Kidney (tissue), 14 donors: ENCODE data around the gene MKS1. TPM values are rescaled to one million over a fixed set of nuclear protein-coding genes. Genes with fewer than 3 reads are reported as not detected.
A peak's percentile ranks its signal among the peaks of the same experiment; 100 is the strongest.

Experiments
- DNase-seq, 5 donors: peaks; one replicate each; pipeline ENCODE4 v3.0.0-alpha.2; 2013 to 2020
- FAIRE-seq: peaks from 2 replicates; lab custom pipeline; 2012; peaks lifted over from hg19 to GRCh38; lab: Jason Lieb, UNC
- H3K27ac ChIP-seq, 2 donors: one replicate each; pipeline ENCODE4 v1.7.0; 2013; ENCODE audit warnings: low read depth in 2 of 2, low read length in 2 of 2, inconsistent platforms in 1 of 2
- H3K27me3 ChIP-seq: one replicate; pipeline ENCODE4 v1.7.1; 2013; ENCODE audit warnings: low read length, inconsistent platforms; ENCODE audit not compliant: control insufficient read depth, insufficient read depth
- H3K36me3 ChIP-seq, 3 donors: one replicate each; pipeline versions ENCODE4 v1.7.0 to v1.7.1; 2013; ENCODE audit warnings: low read length in 3 of 3, control low read depth in 1 of 3, inconsistent platforms in 1 of 3; ENCODE audit not compliant: insufficient read depth in 3 of 3, control insufficient read depth in 2 of 3
- H3K4me1 ChIP-seq, 3 donors: one replicate each; pipeline versions ENCODE4 v1.7.0 to v1.7.1; 2013; ENCODE audit warnings: low read length in 3 of 3, inconsistent platforms in 1 of 3, low read depth in 1 of 3; ENCODE audit not compliant: control insufficient read depth in 2 of 3, insufficient read depth in 2 of 3
- H3K4me3 ChIP-seq, 3 donors: one replicate each; pipeline versions ENCODE4 v1.7.0 to v1.8.1; 2013; ENCODE audit warnings: low read length in 3 of 3, control low read depth in 1 of 3, inconsistent platforms in 1 of 3
- H3K9ac ChIP-seq, 3 donors: one replicate each; pipeline versions ENCODE4 v1.7.0 to v1.7.1; 2013; ENCODE audit warnings: low read length in 3 of 3, control low read depth in 1 of 3, inconsistent platforms in 1 of 3
- H3K9me3 ChIP-seq, 3 donors: one replicate each; pipeline versions ENCODE4 v1.7.0 to v1.7.1; 2013; ENCODE audit warnings: low read length in 3 of 3, control low read depth in 1 of 3, inconsistent platforms in 1 of 3; ENCODE audit not compliant: control insufficient read depth in 2 of 3, insufficient read depth in 1 of 3
- intact Hi-C: fragments of 100-400 bp; cut with DNase I; formaldehyde crosslinking; loops from one replicate; pipeline ENCODE4 v1.11.1; 2022
- polyA plus RNA-seq: library from polyadenylated mRNA; stranded (reverse); fragments of 350-450 nt; fragmentation: Illumina TruSeq; extraction: RNeasy Lipid Tissue Mini Kit (QIAGEN cat#74804); gene quantifications from one replicate; pipeline ENCODE4 v1.2.3, GENCODE V29; 2014; ENCODE audit warnings: low read depth, low replicate concordance; ENCODE audit not compliant: insufficient read depth
- total RNA-seq: library from RNA; stranded (reverse); fragmentation: NEBNext Ultra II Directional; extraction: Animal tissue kit (Norgen Biotek cat#: 25700); gene quantifications from one replicate; pipeline ENCODE4 v1.2.1, GENCODE V29; 2021
- TF ChIP-seq, protein P1 (sequence below): IDR thresholded peaks from 3 replicates; pipeline ENCODE4 v1.5.1; 2012; ENCODE audit warnings: mild to moderate bottlenecking, moderate library complexity, borderline replicate concordance; ENCODE audit not compliant: insufficient read depth; ENCODE audit errors: extremely low read depth
- donor health status: control.
- donor health status: control.
- donor health status: control.
- donor health status: control.
- donor health status: control.
- donor health status: DM: yes; HTN: yes; CAD: no.
- donor health status: Normal renal cell carcinoma (clear cell type).

The MKS1 gene
- total and polyA plus RNA-seq, 2 donors from 2014 or later = 17.2 to 25.6 TPM

DNA sequence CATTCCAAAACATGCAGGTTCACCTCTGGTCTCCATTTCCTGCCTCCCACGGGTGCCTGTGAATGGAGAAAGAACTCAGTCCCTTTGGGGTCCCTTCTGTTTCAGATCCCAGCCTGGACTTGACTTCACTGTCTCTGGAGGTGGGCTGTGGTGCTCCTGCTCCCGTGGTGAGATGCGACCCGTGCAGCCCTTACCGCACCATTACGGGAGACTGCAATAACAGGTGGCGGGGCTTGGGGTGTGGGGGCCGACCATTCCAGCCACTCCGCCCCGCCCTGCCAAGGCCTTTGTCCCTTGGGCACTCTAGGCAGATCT, 29.9 kb upstream of the MKS1 start:
- TF ChIP-seq, protein P1, sequence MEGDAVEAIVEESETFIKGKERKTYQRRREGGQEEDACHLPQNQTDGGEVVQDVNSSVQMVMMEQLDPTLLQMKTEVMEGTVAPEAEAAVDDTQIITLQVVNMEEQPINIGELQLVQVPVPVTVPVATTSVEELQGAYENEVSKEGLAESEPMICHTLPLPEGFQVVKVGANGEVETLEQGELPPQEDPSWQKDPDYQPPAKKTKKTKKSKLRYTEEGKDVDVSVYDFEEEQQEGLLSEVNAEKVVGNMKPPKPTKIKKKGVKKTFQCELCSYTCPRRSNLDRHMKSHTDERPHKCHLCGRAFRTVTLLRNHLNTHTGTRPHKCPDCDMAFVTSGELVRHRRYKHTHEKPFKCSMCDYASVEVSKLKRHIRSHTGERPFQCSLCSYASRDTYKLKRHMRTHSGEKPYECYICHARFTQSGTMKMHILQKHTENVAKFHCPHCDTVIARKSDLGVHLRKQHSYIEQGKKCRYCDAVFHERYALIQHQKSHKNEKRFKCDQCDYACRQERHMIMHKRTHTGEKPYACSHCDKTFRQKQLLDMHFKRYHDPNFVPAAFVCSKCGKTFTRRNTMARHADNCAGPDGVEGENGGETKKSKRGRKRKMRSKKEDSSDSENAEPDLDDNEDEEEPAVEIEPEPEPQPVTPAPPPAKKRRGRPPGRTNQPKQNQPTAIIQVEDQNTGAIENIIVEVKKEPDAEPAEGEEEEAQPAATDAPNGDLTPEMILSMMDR = no peak
- peaks cover 7% of the 10 kb centered on the region for H3K27me3 ChIP-seq
- intact Hi-C loops = no loop called here
- H3K4me1 ChIP-seq = peaks cover 0 to 2% (median 0%) of the 10 kb centered on the region in 3 donors
- peak overlapping the region in 1 of 3 donors; percentile 64 for H3K4me3 ChIP-seq
- H3K9me3 ChIP-seq = no peaks in the 10 kb centered on the region
- DNase-seq (peak in 1 of 5 donors; percentile 7), FAIRE-seq (no peak)
- H3K9ac ChIP-seq = no peak overlapping the region
- no peak overlapping the region for H3K27ac ChIP-seq
- no peaks in the 10 kb centered on the region for H3K36me3 ChIP-seq

DNA sequence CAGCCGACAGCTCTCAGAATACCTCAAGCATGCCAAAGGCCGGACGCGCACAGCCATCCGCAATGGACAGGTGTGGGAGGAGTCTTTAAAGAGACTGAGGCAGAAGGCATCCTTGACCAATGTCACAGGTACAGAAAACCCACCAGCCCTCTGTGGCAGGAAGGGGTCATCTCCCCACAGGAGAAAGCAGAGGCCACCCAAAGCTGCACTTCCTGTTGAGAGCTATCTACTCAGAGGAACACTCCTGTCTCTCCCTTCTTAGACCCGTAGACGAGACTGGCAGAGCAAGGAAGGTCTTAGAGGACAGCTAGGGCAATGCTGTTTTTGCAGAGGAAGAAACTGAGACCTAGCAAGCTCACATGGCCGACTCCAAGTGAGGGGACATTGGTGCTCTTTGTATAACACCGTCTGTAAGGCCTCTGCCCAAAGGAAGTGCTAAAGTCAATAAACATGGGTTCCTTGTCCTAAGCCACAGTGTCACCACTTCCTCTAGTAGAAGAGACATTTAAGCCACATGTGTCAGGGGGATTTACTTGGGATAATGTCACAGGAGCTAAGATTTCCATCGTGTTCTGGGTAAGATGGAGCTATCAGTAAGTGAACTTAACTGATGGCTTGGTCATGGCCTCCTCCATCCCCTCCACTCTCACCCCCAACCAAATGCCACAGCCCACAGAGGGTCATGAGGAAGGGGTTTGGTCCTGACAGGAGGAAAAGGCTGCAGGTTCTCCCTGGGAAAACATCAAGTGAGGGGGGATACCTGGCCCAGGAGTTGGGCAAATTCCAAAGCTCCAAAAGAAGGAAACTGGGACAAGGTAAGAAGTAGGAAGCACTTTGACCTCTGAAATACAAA, 28.7 kb upstream of the MKS1 start:
- Histone ChIP-seq H3K36me3 (no peaks in the 10 kb centered on the region), H3K27ac (no peak overlapping the region), H3K9ac (no peak overlapping the region), H3K4me1 (peaks cover 0 to 2% (median 0%) of the 10 kb centered on the region in 3 donors), H3K27me3 (peaks cover 7% of the 10 kb centered on the region), H3K9me3 (no peaks in the 10 kb centered on the region), H3K4me3 (no peak overlapping the region)
- TF ChIP-seq, protein P1 = no peak
- intact Hi-C loops = no loop called here
- DNase-seq (no peak), FAIRE-seq (no peak)

DNA sequence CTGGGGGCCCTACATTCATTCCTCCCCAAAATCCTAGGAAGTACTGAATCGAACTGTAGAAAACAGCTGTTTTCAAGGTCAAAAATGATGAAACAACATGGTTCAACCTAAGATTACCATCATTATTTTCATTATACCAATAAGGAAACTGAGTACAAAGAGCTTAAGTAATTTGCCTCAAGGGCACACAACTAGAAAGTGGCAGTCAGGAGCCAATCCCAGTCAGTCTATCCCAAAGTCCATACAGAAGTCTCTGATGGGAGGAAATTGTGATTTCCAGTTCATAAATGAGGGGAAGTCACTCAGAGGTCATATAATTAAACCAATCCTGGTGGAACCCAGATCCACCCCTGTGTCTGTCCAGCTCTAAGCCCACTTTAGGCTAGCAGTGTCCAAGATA, 27.7 kb upstream of the MKS1 start:
- no peak overlapping the region for H3K27ac ChIP-seq
- no peak overlapping the region for H3K9ac ChIP-seq
- H3K27me3 ChIP-seq = peaks cover 7% of the 10 kb centered on the region
- H3K4me1 ChIP-seq = peaks cover 0 to 2% (median 0%) of the 10 kb centered on the region in 3 donors
- intact Hi-C loops = no loop called here
- TF ChIP-seq, protein P1 = no peak
- no peaks in the 10 kb centered on the region for H3K9me3 ChIP-seq
- H3K4me3 ChIP-seq = no peak overlapping the region
- DNase-seq (no peak), FAIRE-seq (no peak)
- H3K36me3 ChIP-seq = no peaks in the 10 kb centered on the region
